TTC549 (cell line): Measurements from ENCODE around the gene TMEM184A.

Experiments
- FAIRE-seq: peaks from 2 replicates; lab custom pipeline; 2012; peaks lifted over from hg19 to GRCh38; lab: Jason Lieb, UNC

TMEM184A gene

GRCh38 chr7:1567049-1567771, 11.2 kb upstream of the TMEM184A start:
- no peak for FAIRE-seq

- no peak for FAIRE-seq
Observed at GRCh38 chr7:1566687-1567048, 10.7 kb upstream of the TMEM184A start.

GRCh38 chr7:1564603-1565022, 8.6 kb upstream of the TMEM184A start:
- FAIRE-seq = no peak

GRCh38 chr7:1563981-1564602, 8.1 kb upstream of the TMEM184A start:
- no peak for FAIRE-seq

GRCh38 chr7:1562597-1563051, 6.6 kb upstream of the TMEM184A start:
- no peak for FAIRE-seq

GRCh38 chr7:1562116-1562515, 6.1 kb upstream of the TMEM184A start:
- no peak for FAIRE-seq

- FAIRE-seq = no peak
Observed at GRCh38 chr7:1561036-1561940, 5.3 kb upstream of the TMEM184A start.

GRCh38 chr7:1560620-1561031, 4.6 kb upstream of the TMEM184A start:
- FAIRE-seq = no peak

GRCh38 chr7:1559626-1560590, 3.9 kb upstream of the TMEM184A start:
- FAIRE-seq = no peak

- no peak for FAIRE-seq
Observed at GRCh38 chr7:1558841-1559625, 3.0 kb upstream of the TMEM184A start.

- FAIRE-seq = no peak
Observed at GRCh38 chr7:1558181-1558811, 2.3 kb upstream of the TMEM184A start.

GRCh38 chr7:1557771-1558170, 1.8 kb upstream of the TMEM184A start:
- FAIRE-seq = no peak

GRCh38 chr7:1557006-1557405, 1.0 kb upstream of the TMEM184A start:
- FAIRE-seq = no peak

- no peak for FAIRE-seq
Observed at GRCh38 chr7:1555046-1555812, 776 bp downstream of the TMEM184A start.

- FAIRE-seq = no peak
Observed at GRCh38 chr7:1554333-1555045, 1.5 kb downstream of the TMEM184A start.

GRCh38 chr7:1553512-1554210, 2.3 kb downstream of the TMEM184A start:
- FAIRE-seq = no peak

GRCh38 chr7:1552200-1552599, 3.8 kb downstream of the TMEM184A start:
- FAIRE-seq = no peak

GRCh38 chr7:1550846-1551155, 5.2 kb downstream of the TMEM184A start:
- FAIRE-seq = no peak
